Measurements from ENCODE around the gene TRAFD1.

Gene TRAFD1

GRCh38 chr12:112179916-112180315 lies 54.6 kb downstream of the TRAFD1 start:
- no peak for DNase-seq

GRCh38 chr12:112180422-112180821 lies 55.1 kb downstream of the TRAFD1 start:
- DNase-seq = no peak

- DNase-seq = no peak
Measured at GRCh38 chr12:112182499-112182898, 57.1 kb downstream of the TRAFD1 start.

GRCh38 chr12:112183141-112184021 lies 58.0 kb downstream of the TRAFD1 start:
- DNase-seq = peak; percentile 73

GRCh38 chr12:112184056-112184887 lies 58.9 kb downstream of the TRAFD1 start:
- DNase-seq = no peak

GRCh38 chr12:112185093-112185923 lies 59.9 kb downstream of the TRAFD1 start:
- no peak for DNase-seq

GRCh38 chr12:112188130-112188830 lies 62.9 kb downstream of the TRAFD1 start:
- no peak for DNase-seq

GRCh38 chr12:112190231-112191025 lies 65.1 kb downstream of the TRAFD1 start:
- no peak for DNase-seq

GRCh38 chr12:112191201-112191600 lies 65.8 kb downstream of the TRAFD1 start:
- no peak for DNase-seq

- no peak for DNase-seq
Measured at GRCh38 chr12:112191840-112192321, 66.5 kb downstream of the TRAFD1 start.

GRCh38 chr12:112192475-112192874 lies 67.1 kb downstream of the TRAFD1 start:
- DNase-seq = no peak

- DNase-seq = no peak
Measured at GRCh38 chr12:112194601-112195247, 69.4 kb downstream of the TRAFD1 start.

GRCh38 chr12:112196196-112196875 lies 71.0 kb downstream of the TRAFD1 start:
- no peak for DNase-seq

GRCh38 chr12:112198120-112198733 lies 72.9 kb downstream of the TRAFD1 start:
- DNase-seq = peak; percentile 66

GRCh38 chr12:112199136-112199535 lies 73.8 kb downstream of the TRAFD1 start:
- DNase-seq = no peak

Data from activated CD4-positive, alpha-beta T cell treated with anti-CD3 and anti-CD28 coated beads, Interleukin-10, Interleukin-2, amounts not matched to agents 100 ng/mL and 50 ng/mL, durations not matched to agents 16 hours and 8 hours (primary cell).